ENCODE measurements around the gene MIPEP.
"Not testable (repeated sequence)": the region's sequence is repeated elsewhere in the genome, so short reads cannot be mapped to it uniquely, and the experiment has no call there.

DNA sequence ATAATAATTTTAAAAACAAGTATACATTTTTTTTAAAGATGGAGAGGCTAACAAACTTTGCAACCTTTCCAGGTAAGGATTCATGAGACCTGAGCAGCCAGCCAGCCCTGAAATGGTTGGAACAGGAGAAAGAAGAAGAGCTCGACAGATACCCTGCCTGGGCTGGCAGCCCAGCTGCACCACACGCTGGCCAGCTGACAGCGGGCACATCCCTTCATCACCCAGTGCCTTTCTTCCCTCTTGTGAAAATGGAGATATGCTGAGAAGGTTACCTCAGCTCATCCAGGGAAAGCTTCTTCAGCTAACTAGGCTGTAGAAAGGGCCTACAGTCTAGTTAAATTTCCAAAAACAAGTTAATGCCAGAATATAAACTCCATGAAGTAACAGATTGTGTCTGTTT is 4.8 kb downstream of the MIPEP start:
- TF ChIP-seq, protein P1, sequence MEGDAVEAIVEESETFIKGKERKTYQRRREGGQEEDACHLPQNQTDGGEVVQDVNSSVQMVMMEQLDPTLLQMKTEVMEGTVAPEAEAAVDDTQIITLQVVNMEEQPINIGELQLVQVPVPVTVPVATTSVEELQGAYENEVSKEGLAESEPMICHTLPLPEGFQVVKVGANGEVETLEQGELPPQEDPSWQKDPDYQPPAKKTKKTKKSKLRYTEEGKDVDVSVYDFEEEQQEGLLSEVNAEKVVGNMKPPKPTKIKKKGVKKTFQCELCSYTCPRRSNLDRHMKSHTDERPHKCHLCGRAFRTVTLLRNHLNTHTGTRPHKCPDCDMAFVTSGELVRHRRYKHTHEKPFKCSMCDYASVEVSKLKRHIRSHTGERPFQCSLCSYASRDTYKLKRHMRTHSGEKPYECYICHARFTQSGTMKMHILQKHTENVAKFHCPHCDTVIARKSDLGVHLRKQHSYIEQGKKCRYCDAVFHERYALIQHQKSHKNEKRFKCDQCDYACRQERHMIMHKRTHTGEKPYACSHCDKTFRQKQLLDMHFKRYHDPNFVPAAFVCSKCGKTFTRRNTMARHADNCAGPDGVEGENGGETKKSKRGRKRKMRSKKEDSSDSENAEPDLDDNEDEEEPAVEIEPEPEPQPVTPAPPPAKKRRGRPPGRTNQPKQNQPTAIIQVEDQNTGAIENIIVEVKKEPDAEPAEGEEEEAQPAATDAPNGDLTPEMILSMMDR (IDR thresholded peaks at IDR 0.05; ENCODE audit: low read depth, low read length, poor library complexity, severe bottlenecking) = not testable (repeated sequence)
- not testable (repeated sequence) for TF ChIP-seq EZH2phosphoT487 (IDR thresholded peaks at IDR 0.05; ENCODE audit: borderline replicate concordance, low read length)
